ENCODE results near the gene COPB2. TPM values are rescaled to one million over a fixed set of nuclear protein-coding genes. Genes with fewer than 3 reads are reported as not detected.

Gene COPB2
- total RNA-seq, 1 experiment from 2014 or later, result 138 TPM

- intact Hi-C loops (cut with micrococcal nuclease; ENCODE audit: unreplicated experiment), result loop anchor here (5.0 to 10.0 kb wide), 2 partner anchors 731 to 909 kb away; partner anchors contain the start of gene CEP70
- Histone ChIP-seq H3K9me3 (ENCODE audit: low read depth, low read length, poor library complexity, severe bottlenecking) (no peaks in the 10 kb centered on the region), H3K4me1 (ENCODE audit: insufficient read depth, low read length, poor library complexity, severe bottlenecking) (no peaks in the 10 kb centered on the region), H3K27me3 (replicated peaks; ENCODE audit: insufficient read depth, low read depth, low read length, poor library complexity) (peaks cover 30% of the 10 kb centered on the region), H3K36me3 (ENCODE audit: insufficient read depth, low read length, poor library complexity, severe bottlenecking) (no peaks in the 10 kb centered on the region), H3K4me3 (ENCODE audit: low read depth, low read length, poor library complexity, severe bottlenecking) (no peak overlapping the region), H3K27ac (ENCODE audit: low read depth, low read length, poor library complexity, severe bottlenecking) (no peak overlapping the region)
- POLR2A ChIA-PET (ENCODE audit: low non-redundant PET), result no interaction called here
- no peak for TF ChIP-seq EZH2 (IDR thresholded peaks at IDR 0.05; ENCODE audit: borderline replicate concordance, low read depth, low read length, poor library complexity, severe bottlenecking)
- TF ChIP-seq CTCF (conservative IDR thresholded peaks at IDR 0.05; ENCODE audit: low read depth, low read length), result no peak
- no peak for DNase-seq (ENCODE audit: low spot score)
- no TSS peak for BruUV-seq (replicated peaks)
- CTCF ChIA-PET, result interaction anchor here (1.1 kb wide), 1 partner anchor 10 kb away, joined by 3 read pairs; no protein-coding TSS in a partner anchor
These were observed 63.3 kb downstream of the COPB2 start for GRCh38 chr3:139326131-139326530.

- no peak overlapping the region for H3K4me3 ChIP-seq (ENCODE audit: low read depth, low read length, poor library complexity, severe bottlenecking)
- POLR2A ChIA-PET (ENCODE audit: low non-redundant PET), result no interaction called here
- DNase-seq (ENCODE audit: low spot score), result no peak
- peaks cover 29% of the 10 kb centered on the region for H3K27me3 ChIP-seq (replicated peaks; ENCODE audit: insufficient read depth, low read depth, low read length, poor library complexity)
- no peaks in the 10 kb centered on the region for H3K36me3 ChIP-seq (ENCODE audit: insufficient read depth, low read length, poor library complexity, severe bottlenecking)
- intact Hi-C loops (cut with micrococcal nuclease; ENCODE audit: unreplicated experiment), result loop anchor here (5.0 to 10.0 kb wide), 2 partner anchors 731 to 908 kb away; partner anchors contain the start of gene CEP70
- no TSS peak for BruUV-seq (replicated peaks)
- CTCF ChIA-PET, result interaction anchor here (1.1 kb wide), 1 partner anchor 10 kb away, joined by 3 read pairs; no protein-coding TSS in a partner anchor
- H3K9me3 ChIP-seq (ENCODE audit: low read depth, low read length, poor library complexity, severe bottlenecking), result no peaks in the 10 kb centered on the region
- H3K27ac ChIP-seq (ENCODE audit: low read depth, low read length, poor library complexity, severe bottlenecking), result no peak overlapping the region
- TF ChIP-seq CTCF (conservative IDR thresholded peaks at IDR 0.05; ENCODE audit: low read depth, low read length) (no peak), EZH2 (IDR thresholded peaks at IDR 0.05; ENCODE audit: borderline replicate concordance, low read depth, low read length, poor library complexity, severe bottlenecking) (no peak)
- H3K4me1 ChIP-seq (ENCODE audit: insufficient read depth, low read length, poor library complexity, severe bottlenecking), result no peaks in the 10 kb centered on the region
These were observed 63.9 kb downstream of the COPB2 start for GRCh38 chr3:139325551-139325950.

GRCh38 chr3:139324456-139324855 lies 65.0 kb downstream of the COPB2 start:
- no TSS peak for BruUV-seq (replicated peaks)
- Histone ChIP-seq H3K4me1 (ENCODE audit: insufficient read depth, low read length, poor library complexity, severe bottlenecking) (no peaks in the 10 kb centered on the region), H3K4me3 (ENCODE audit: low read depth, low read length, poor library complexity, severe bottlenecking) (no peak overlapping the region), H3K36me3 (ENCODE audit: insufficient read depth, low read length, poor library complexity, severe bottlenecking) (no peaks in the 10 kb centered on the region), H3K27ac (ENCODE audit: low read depth, low read length, poor library complexity, severe bottlenecking) (no peak overlapping the region), H3K9me3 (ENCODE audit: low read depth, low read length, poor library complexity, severe bottlenecking) (no peaks in the 10 kb centered on the region), H3K27me3 (replicated peaks; ENCODE audit: insufficient read depth, low read depth, low read length, poor library complexity) (peaks cover 25% of the 10 kb centered on the region)
- TF ChIP-seq CTCF (conservative IDR thresholded peaks at IDR 0.05; ENCODE audit: low read depth, low read length) (no peak), EZH2 (IDR thresholded peaks at IDR 0.05; ENCODE audit: borderline replicate concordance, low read depth, low read length, poor library complexity, severe bottlenecking) (no peak)
- ChIA-PET POLR2A (ENCODE audit: low non-redundant PET) (no interaction called here), CTCF (no interaction called here)
- no peak for DNase-seq (ENCODE audit: low spot score)
- intact Hi-C loops (cut with micrococcal nuclease; ENCODE audit: unreplicated experiment), result loop anchor here (10.0 kb wide), 1 partner anchor 730 kb away; the partner anchor contains the start of gene CEP70

Measured in A673 (cell line).